Putamen (tissue), 1 donor: ENCODE measurements around the gene MSRB3.

Experiments used
- DNase-seq: peaks from one replicate; pipeline ENCODE4 v3.0.0-alpha.2; 2016; ENCODE audit warnings: low spot score

Gene MSRB3

GRCh38 chr12:65325183-65325582, 46.7 kb downstream of the MSRB3 start:
- no peak for DNase-seq

- no peak for DNase-seq
Observed at GRCh38 chr12:65326616-65327015, 48.1 kb downstream of the MSRB3 start.

GRCh38 chr12:65327207-65328076, 49.0 kb downstream of the MSRB3 start:
- peak; percentile 45 for DNase-seq

GRCh38 chr12:65329721-65330120, 51.2 kb downstream of the MSRB3 start:
- DNase-seq, result no peak

- DNase-seq, result no peak
Observed at GRCh38 chr12:65330331-65330730, 51.8 kb downstream of the MSRB3 start.

GRCh38 chr12:65331456-65331855, 53.0 kb downstream of the MSRB3 start:
- DNase-seq, result no peak

- DNase-seq, result no peak
Observed at GRCh38 chr12:65333649-65334048, 55.2 kb downstream of the MSRB3 start.

- DNase-seq, result no peak
Observed at GRCh38 chr12:65334521-65334920, 56.0 kb downstream of the MSRB3 start.

GRCh38 chr12:65335021-65335714, 56.7 kb downstream of the MSRB3 start:
- no peak for DNase-seq

GRCh38 chr12:65335981-65336380, 57.5 kb downstream of the MSRB3 start:
- DNase-seq, result no peak

- no peak for DNase-seq
Observed at GRCh38 chr12:65339161-65339560, 60.7 kb downstream of the MSRB3 start.

- no peak for DNase-seq
Observed at GRCh38 chr12:65343230-65343629, 64.7 kb downstream of the MSRB3 start.

- DNase-seq, result no peak
Observed at GRCh38 chr12:65343801-65344200, 65.3 kb downstream of the MSRB3 start.

- no peak for DNase-seq
Observed at GRCh38 chr12:65355461-65355860, 77.0 kb downstream of the MSRB3 start.

- DNase-seq, result no peak
Observed at GRCh38 chr12:65362234-65363031, 84.0 kb downstream of the MSRB3 start.

GRCh38 chr12:65364046-65364445, 85.6 kb downstream of the MSRB3 start:
- no peak for DNase-seq

- DNase-seq, result no peak
Observed at GRCh38 chr12:65367396-65367795, 88.9 kb downstream of the MSRB3 start.

- DNase-seq, result no peak
Observed at GRCh38 chr12:65368055-65368454, 89.6 kb downstream of the MSRB3 start.

GRCh38 chr12:65372574-65372973, 94.1 kb downstream of the MSRB3 start:
- DNase-seq, result no peak

- no peak for DNase-seq
Observed at GRCh38 chr12:65384240-65384639, 105.8 kb downstream of the MSRB3 start.

- DNase-seq, result no peak
Observed at GRCh38 chr12:65387396-65387795, 108.9 kb downstream of the MSRB3 start.

GRCh38 chr12:65389436-65389835, 111.0 kb downstream of the MSRB3 start:
- no peak for DNase-seq

GRCh38 chr12:65391711-65392110, 113.2 kb downstream of the MSRB3 start:
- no peak for DNase-seq
